T-cell (primary cell): ENCODE data around the gene FOXA3. TPM values are rescaled to one million over a fixed set of nuclear protein-coding genes. Genes with fewer than 3 reads are reported as not detected.

ENCODE experiments used
- ATAC-seq, 4 experiments: fragments of 200-7000 bp in 3 of 4; fragments of 150-1000 bp in 1 of 4; cut with Tn5 transposase; replicated peaks in 1 of 4; 1 replicate in 3 of 4; 2 replicates in 1 of 4; pipeline ENCODE4 v1.10.0; 2021; ENCODE audit warnings: moderate library complexity in 3 of 4, mild to moderate bottlenecking in 2 of 4, moderate number of reproducible peaks in 1 of 4
- CTCF ChIA-PET, 2 donors: fragments of 300-600 bp; sonication (Branson Sonifier 250); formaldehyde crosslinking; loops; one replicate each; lab custom pipeline; 2022; ENCODE audit warnings: antibody characterized with exemption in 2 of 2; lab: Charles Lee
- POLR2A ChIA-PET, 2 donors: fragments of 300-600 bp; sonication (Branson Sonifier 250); formaldehyde crosslinking; loops; one replicate each; lab custom pipeline; 2022; ENCODE audit warnings: antibody characterized with exemption in 2 of 2; lab: Charles Lee
- DNase-seq, 35 experiments: peaks; one replicate each; pipeline versions ENCODE4 v3.0.0 to v3.0.0-alpha.2; 2013 to 2023
- H3K27ac ChIP-seq: one replicate; pipeline ENCODE4 v1.5.1; 2013; ENCODE audit warnings: low read length
- H3K27me3 ChIP-seq, 2 experiments: replicated peaks in 1 of 2; 1 replicate in 1 of 2; 2 replicates in 1 of 2; pipeline versions ENCODE4 v1.6.1 to v1.7.0; 2013; ENCODE audit warnings: low read length in 1 of 2, mixed read lengths in 1 of 2; ENCODE audit not compliant: control insufficient read depth in 2 of 2, insufficient read depth in 2 of 2; ENCODE audit errors: extremely low read depth in 1 of 2
- H3K36me3 ChIP-seq, 2 donors: 1 replicate in 1 of 2; 2 replicates in 1 of 2; pipeline versions ENCODE4 v1.6.1 to v1.7.0; 2013; ENCODE audit warnings: low read length in 1 of 2; ENCODE audit not compliant: control insufficient read depth in 2 of 2, insufficient read depth in 1 of 2; ENCODE audit errors: extremely low read depth in 1 of 2
- H3K4me1 ChIP-seq, 2 experiments: 1 replicate in 1 of 2; 2 replicates in 1 of 2; pipeline versions ENCODE4 v1.6.1 to v1.7.0; 2013; ENCODE audit warnings: low read length in 2 of 2, mixed read lengths in 1 of 2; ENCODE audit not compliant: insufficient read depth in 2 of 2, control insufficient read depth in 1 of 2; ENCODE audit errors: extremely low read depth in 1 of 2
- H3K4me3 ChIP-seq, 2 donors: 1 replicate in 1 of 2; 2 replicates in 1 of 2; pipeline versions ENCODE4 v1.5.1 to v1.7.0; 2013; ENCODE audit warnings: mild to moderate bottlenecking in 2 of 2, low read length in 1 of 2, moderate library complexity in 1 of 2; ENCODE audit not compliant: control insufficient read depth in 1 of 2; ENCODE audit errors: extremely low read depth in 1 of 2
- H3K9me3 ChIP-seq: 2 replicates; pipeline ENCODE4 v1.7.0; 2013
- H3K27ac Mint-ChIP-seq, 2 donors: one replicate each; pipeline ENCODE4 v1.8.0; 2020 to 2021; ENCODE audit warnings: mild to moderate bottlenecking in 2 of 2, mixed read lengths in 2 of 2
- H3K27me3 Mint-ChIP-seq, 2 donors: one replicate each; pipeline ENCODE4 v1.8.0; 2021 to 2022; ENCODE audit warnings: mixed read lengths in 2 of 2
- H3K36me3 Mint-ChIP-seq: one replicate; pipeline ENCODE4 v1.8.0; 2021; ENCODE audit warnings: mixed read lengths
- H3K4me1 Mint-ChIP-seq, 3 donors: one replicate each; pipeline ENCODE4 v1.8.0; 2020 to 2022; ENCODE audit warnings: mixed read lengths in 3 of 3, mild to moderate bottlenecking in 1 of 3
- H3K4me3 Mint-ChIP-seq, 3 donors: one replicate each; pipeline ENCODE4 v1.8.0; 2020 to 2022; ENCODE audit warnings: mild to moderate bottlenecking in 3 of 3, mixed read lengths in 3 of 3, moderate library complexity in 3 of 3
- H3K9me3 Mint-ChIP-seq, 3 donors: one replicate each; pipeline ENCODE4 v1.8.0; 2020 to 2022; ENCODE audit warnings: mixed read lengths in 3 of 3
- WGBS: methylation state at CpG from one replicate; pipeline ENCODE4 v1.1.5; 2013; ENCODE audit warnings: missing lambda C conversion rate; ENCODE audit not compliant: insufficient coverage; 5-methylcytosine and 5-hydroxymethylcytosine counted together
- total RNA-seq, 35 experiments: library from RNA in 6 of 35; stranded (reverse) in 6 of 35; fragments of 120-200 nt in 1 of 35; gene quantifications; one replicate each; pipeline versions ENCODE4 v1.2.1 to v1.2.4 and lab custom pipeline; 2013 to 2026

FOXA3 gene
- total RNA-seq, 5 donors from 2014 or later (not counting 1 experiment from before 2014, with no cell fraction given): 0.16 TPM; not detected in 4

GRCh38 chr19:45823182-45823581 is 40.9 kb upstream of the FOXA3 start:
- Mint-ChIP-seq H3K4me1 (no peaks in the 10 kb centered on the region), H3K4me3 (no peak overlapping the region), H3K27ac (no peak overlapping the region), H3K27me3 (no peaks in the 10 kb centered on the region), H3K36me3 (peaks cover 32% of the 10 kb centered on the region), H3K9me3 (no peaks in the 10 kb centered on the region)
- peaks cover 24 to 68% of the 10 kb centered on the region in 2 donors for H3K36me3 ChIP-seq
- no peak overlapping the region for H3K4me3 ChIP-seq
- H3K4me1 ChIP-seq: no peaks in the 10 kb centered on the region
- no peaks in the 10 kb centered on the region for H3K27me3 ChIP-seq
- POLR2A ChIA-PET: no interaction called here
- CTCF ChIA-PET: no interaction called here
- H3K27ac ChIP-seq: no peak overlapping the region
- WGBS: 92% methylated on average over 9 of the region's 12 CpGs
- H3K9me3 ChIP-seq: no peaks in the 10 kb centered on the region
- DNase-seq (no peak), ATAC-seq (no peak)

- Histone ChIP-seq H3K27me3 (no peaks in the 10 kb centered on the region), H3K9me3 (no peaks in the 10 kb centered on the region), H3K4me3 (no peak overlapping the region), H3K27ac (no peak overlapping the region), H3K4me1 (no peaks in the 10 kb centered on the region), H3K36me3 (peaks cover 29 to 77% of the 10 kb centered on the region in 2 donors)
- ChIA-PET CTCF (no interaction called here), POLR2A (interaction anchor here in 1 of 2 donors (0.6 kb wide), 1 partner anchor 9 kb away, joined by 10 read pairs; no protein-coding TSS in a partner anchor)
- WGBS: 89% methylated on average over 12 of the region's 12 CpGs
- H3K9me3 Mint-ChIP-seq: no peaks in the 10 kb centered on the region
- H3K36me3 Mint-ChIP-seq: peaks cover 41% of the 10 kb centered on the region
- no peak overlapping the region for H3K27ac Mint-ChIP-seq
- no peaks in the 10 kb centered on the region for H3K27me3 Mint-ChIP-seq
- peak overlapping the region in 1 of 3 donors; percentile 7 for H3K4me3 Mint-ChIP-seq
- DNase-seq: no peak
- no peak for ATAC-seq
- H3K4me1 Mint-ChIP-seq: no peaks in the 10 kb centered on the region
Measured at GRCh38 chr19:45824041-45824471, 40.1 kb upstream of the FOXA3 start.

GRCh38 chr19:45824531-45825262 is 39.4 kb upstream of the FOXA3 start:
- WGBS: 94% methylated on average over 24 of the region's 26 CpGs
- Mint-ChIP-seq H3K9me3 (no peaks in the 10 kb centered on the region), H3K4me1 (no peaks in the 10 kb centered on the region), H3K27ac (no peak overlapping the region), H3K4me3 (peak overlapping the region in 1 of 3 donors; percentile 7), H3K27me3 (no peaks in the 10 kb centered on the region), H3K36me3 (peaks cover 45% of the 10 kb centered on the region)
- ATAC-seq (peak in 1 of 4 experiments; percentile 39), DNase-seq (no peak)
- Histone ChIP-seq H3K27ac (no peak overlapping the region), H3K36me3 (peaks cover 24 to 82% of the 10 kb centered on the region in 2 donors), H3K4me1 (no peaks in the 10 kb centered on the region), H3K4me3 (no peak overlapping the region), H3K9me3 (no peaks in the 10 kb centered on the region), H3K27me3 (no peaks in the 10 kb centered on the region)
- ChIA-PET POLR2A (interaction anchor here in 1 of 2 donors (0.6 kb wide), 1 partner anchor 8 kb away, joined by 10 read pairs; no protein-coding TSS in a partner anchor), CTCF (no interaction called here)

- H3K36me3 ChIP-seq: peaks cover 23 to 85% of the 10 kb centered on the region in 2 donors
- no peaks in the 10 kb centered on the region for H3K9me3 ChIP-seq
- H3K27ac Mint-ChIP-seq: no peak overlapping the region
- no peaks in the 10 kb centered on the region for H3K4me1 ChIP-seq
- H3K36me3 Mint-ChIP-seq: peaks cover 47% of the 10 kb centered on the region
- no peak overlapping the region for H3K4me3 ChIP-seq
- H3K27me3 Mint-ChIP-seq: no peaks in the 10 kb centered on the region
- ChIA-PET POLR2A (no interaction called here), CTCF (no interaction called here)
- ATAC-seq (no peak), DNase-seq (no peak)
- no peak overlapping the region for H3K27ac ChIP-seq
- no peaks in the 10 kb centered on the region for H3K9me3 Mint-ChIP-seq
- no peaks in the 10 kb centered on the region for H3K27me3 ChIP-seq
- WGBS: 100% methylated on average over 1 of the region's 8 CpGs
- peaks cover 0 to 4% (median 0%) of the 10 kb centered on the region in 3 donors for H3K4me1 Mint-ChIP-seq
- H3K4me3 Mint-ChIP-seq: no peak overlapping the region
Measured at GRCh38 chr19:45825263-45825605, 38.9 kb upstream of the FOXA3 start.

- ATAC-seq (no peak), DNase-seq (no peak)
- H3K9me3 ChIP-seq: no peaks in the 10 kb centered on the region
- no peaks in the 10 kb centered on the region for H3K4me1 ChIP-seq
- H3K4me1 Mint-ChIP-seq: peaks cover 0 to 5% (median 0%) of the 10 kb centered on the region in 3 donors
- ChIA-PET CTCF (interaction anchor here in 1 of 2 donors (0.6 kb wide), 2 partner anchors 835 to 1014 kb away, joined by 3 to 4 read pairs; partner anchors contain the start of gene DACT3), POLR2A (no interaction called here)
- H3K9me3 Mint-ChIP-seq: no peaks in the 10 kb centered on the region
- 87% methylated on average over 10 of the region's 22 CpGs for WGBS
- H3K4me3 ChIP-seq: no peak overlapping the region
- no peaks in the 10 kb centered on the region for H3K27me3 Mint-ChIP-seq
- H3K27me3 ChIP-seq: no peaks in the 10 kb centered on the region
- peaks cover 27 to 88% of the 10 kb centered on the region in 2 donors for H3K36me3 ChIP-seq
- no peak overlapping the region for H3K27ac Mint-ChIP-seq
- H3K27ac ChIP-seq: no peak overlapping the region
- peaks cover 47% of the 10 kb centered on the region for H3K36me3 Mint-ChIP-seq
- H3K4me3 Mint-ChIP-seq: no peak overlapping the region
Measured at GRCh38 chr19:45825917-45826893, 37.9 kb upstream of the FOXA3 start.

- Histone ChIP-seq H3K27ac (no peak overlapping the region), H3K27me3 (no peaks in the 10 kb centered on the region), H3K9me3 (no peaks in the 10 kb centered on the region), H3K4me3 (no peak overlapping the region), H3K36me3 (peaks cover 27 to 90% of the 10 kb centered on the region in 2 donors), H3K4me1 (no peaks in the 10 kb centered on the region)
- ChIA-PET POLR2A (no interaction called here), CTCF (interaction anchor here in 1 of 2 donors (0.6 kb wide), 1 partner anchor 834 kb away, joined by 4 read pairs; the partner anchor contains the start of gene DACT3)
- Mint-ChIP-seq H3K4me3 (no peak overlapping the region), H3K27me3 (no peaks in the 10 kb centered on the region), H3K9me3 (no peaks in the 10 kb centered on the region), H3K27ac (no peak overlapping the region), H3K36me3 (peaks cover 49% of the 10 kb centered on the region), H3K4me1 (peaks cover 0 to 5% (median 0%) of the 10 kb centered on the region in 3 donors)
- 93% methylated on average over 9 of the region's 11 CpGs for WGBS
- DNase-seq (no peak), ATAC-seq (no peak)
Measured at GRCh38 chr19:45826934-45827333, 37.2 kb upstream of the FOXA3 start.
